ENCODE data around the gene ZNF500.
A peak's percentile ranks its signal among the peaks of the same experiment; 100 is the strongest.

The ZNF500 gene

GRCh38 chr16:4749700-4750257 lies 17.2 kb downstream of the ZNF500 start:
- no peaks in the 10 kb centered on the region for H3K27me3 ChIP-seq
- H3K36me3 ChIP-seq, result peaks cover 25% of the 10 kb centered on the region
- H3K9me3 ChIP-seq, result no peaks in the 10 kb centered on the region
- no peak overlapping the region for H3K4me3 ChIP-seq (ENCODE audit: low read depth, low read length)
- DNase-seq, result no peak
- no peak for TF ChIP-seq CTCF (IDR thresholded peaks at IDR 0.05; ENCODE audit: low read depth, low read length)
- H3K4me1 ChIP-seq, result no peaks in the 10 kb centered on the region; the same call in 1 of the 2 replicates

- TF ChIP-seq CTCF (IDR thresholded peaks at IDR 0.05; ENCODE audit: low read depth, low read length), result no peak
- DNase-seq, result no peak
- H3K9me3 ChIP-seq, result no peaks in the 10 kb centered on the region
- H3K27me3 ChIP-seq, result no peaks in the 10 kb centered on the region
- H3K4me3 ChIP-seq (ENCODE audit: low read depth, low read length), result no peak overlapping the region
- peaks cover 25% of the 10 kb centered on the region for H3K36me3 ChIP-seq
- no peaks in the 10 kb centered on the region; the same call in 1 of the 2 replicates for H3K4me1 ChIP-seq
These were observed 18.1 kb downstream of the ZNF500 start for GRCh38 chr16:4748682-4749411.

GRCh38 chr16:4747906-4748681 lies 18.9 kb downstream of the ZNF500 start:
- Histone ChIP-seq H3K4me1 (no peaks in the 10 kb centered on the region; the same call in 1 of the 2 replicates), H3K9me3 (no peaks in the 10 kb centered on the region), H3K4me3 (ENCODE audit: low read depth, low read length) (no peak overlapping the region), H3K36me3 (peaks cover 18% of the 10 kb centered on the region), H3K27me3 (no peaks in the 10 kb centered on the region)
- no peak for TF ChIP-seq CTCF (IDR thresholded peaks at IDR 0.05; ENCODE audit: low read depth, low read length)
- no peak for DNase-seq

- no peak for TF ChIP-seq CTCF (IDR thresholded peaks at IDR 0.05; ENCODE audit: low read depth, low read length)
- H3K4me1 ChIP-seq, result no peaks in the 10 kb centered on the region; the same call in 1 of the 2 replicates
- H3K9me3 ChIP-seq, result no peaks in the 10 kb centered on the region
- peak; percentile 42 for DNase-seq
- no peaks in the 10 kb centered on the region for H3K27me3 ChIP-seq
- no peak overlapping the region for H3K4me3 ChIP-seq (ENCODE audit: low read depth, low read length)
- peaks cover 8% of the 10 kb centered on the region for H3K36me3 ChIP-seq
These were observed 19.9 kb downstream of the ZNF500 start for GRCh38 chr16:4746991-4747574.

- DNase-seq, result no peak
- no peak for TF ChIP-seq CTCF (IDR thresholded peaks at IDR 0.05; ENCODE audit: low read depth, low read length)
- Histone ChIP-seq H3K4me3 (ENCODE audit: low read depth, low read length) (no peak overlapping the region), H3K36me3 (peaks cover 5% of the 10 kb centered on the region), H3K9me3 (no peaks in the 10 kb centered on the region), H3K4me1 (no peaks in the 10 kb centered on the region; the same call in 1 of the 2 replicates), H3K27me3 (no peaks in the 10 kb centered on the region)
These were observed 20.7 kb downstream of the ZNF500 start for GRCh38 chr16:4746215-4746614.
